ENCODE results near the gene AGTPBP1. TPM values are rescaled to one million over a fixed set of nuclear protein-coding genes. Genes with fewer than 3 reads are reported as not detected.

The AGTPBP1 gene
- total and polyA plus RNA-seq, 9 donors, result 3.7 to 17.3 (median 11.8) TPM

DNA sequence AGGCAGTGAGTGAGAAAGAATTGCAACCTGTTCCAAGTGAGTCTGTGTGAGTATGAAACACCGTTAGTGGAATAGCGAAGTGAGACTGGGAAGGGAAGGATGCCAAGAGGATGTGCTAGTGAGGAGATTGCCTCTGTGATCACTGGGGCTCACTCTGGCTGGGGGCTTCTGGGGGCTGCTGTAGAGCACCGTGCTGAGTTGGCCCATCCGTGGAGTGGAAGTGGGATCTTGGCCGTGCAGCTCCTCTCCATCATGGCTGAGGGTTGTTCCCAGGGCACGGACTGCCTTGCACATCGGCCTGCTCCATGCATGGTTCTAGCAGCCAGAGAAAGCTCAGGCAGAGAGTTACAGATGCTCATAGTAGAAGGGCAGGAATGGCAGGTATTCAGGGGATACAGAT lies 236.1 kb downstream of the AGTPBP1 start:
- no peak for TF ChIP-seq EP300 (IDR thresholded peaks at IDR 0.05)
- TF ChIP-seq, protein P1, sequence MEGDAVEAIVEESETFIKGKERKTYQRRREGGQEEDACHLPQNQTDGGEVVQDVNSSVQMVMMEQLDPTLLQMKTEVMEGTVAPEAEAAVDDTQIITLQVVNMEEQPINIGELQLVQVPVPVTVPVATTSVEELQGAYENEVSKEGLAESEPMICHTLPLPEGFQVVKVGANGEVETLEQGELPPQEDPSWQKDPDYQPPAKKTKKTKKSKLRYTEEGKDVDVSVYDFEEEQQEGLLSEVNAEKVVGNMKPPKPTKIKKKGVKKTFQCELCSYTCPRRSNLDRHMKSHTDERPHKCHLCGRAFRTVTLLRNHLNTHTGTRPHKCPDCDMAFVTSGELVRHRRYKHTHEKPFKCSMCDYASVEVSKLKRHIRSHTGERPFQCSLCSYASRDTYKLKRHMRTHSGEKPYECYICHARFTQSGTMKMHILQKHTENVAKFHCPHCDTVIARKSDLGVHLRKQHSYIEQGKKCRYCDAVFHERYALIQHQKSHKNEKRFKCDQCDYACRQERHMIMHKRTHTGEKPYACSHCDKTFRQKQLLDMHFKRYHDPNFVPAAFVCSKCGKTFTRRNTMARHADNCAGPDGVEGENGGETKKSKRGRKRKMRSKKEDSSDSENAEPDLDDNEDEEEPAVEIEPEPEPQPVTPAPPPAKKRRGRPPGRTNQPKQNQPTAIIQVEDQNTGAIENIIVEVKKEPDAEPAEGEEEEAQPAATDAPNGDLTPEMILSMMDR (IDR thresholded peaks at IDR 0.05), result no peak
- no peak for TF ChIP-seq POLR2A (IDR thresholded peaks at IDR 0.05)
- H3K9me3 ChIP-seq, result no peaks in the 10 kb centered on the region
- no peaks in the 10 kb centered on the region for H3K27me3 ChIP-seq
- H3K4me1 ChIP-seq (ENCODE audit: insufficient read depth), result no peaks in the 10 kb centered on the region
- H3K27ac ChIP-seq, result no peak overlapping the region
- H3K4me3 ChIP-seq, result no peak overlapping the region
- 79 to 86% (median 84%) methylated on average over 7 of the region's 7 CpGs for WGBS, 3 donors
- intact Hi-C loops (cut with DNase I), result no loop called here
- H3K36me3 ChIP-seq, result no peaks in the 10 kb centered on the region
- no peak for DNase-seq

GRCh38 chr9:85502815-85503655 lies 238.7 kb downstream of the AGTPBP1 start:
- intact Hi-C loops (cut with DNase I), result no loop called here
- Histone ChIP-seq H3K36me3 (no peaks in the 10 kb centered on the region), H3K4me3 (no peak overlapping the region), H3K4me1 (ENCODE audit: insufficient read depth) (no peaks in the 10 kb centered on the region), H3K27me3 (no peaks in the 10 kb centered on the region), H3K27ac (no peak overlapping the region), H3K9me3 (no peaks in the 10 kb centered on the region)
- WGBS, 3 donors, result 91 to 94% (median 93%) methylated on average over 4 of the region's 4 CpGs
- DNase-seq, result no peak
- no peak for TF ChIP-seq POLR2A (IDR thresholded peaks at IDR 0.05)
- TF ChIP-seq, protein P1 (IDR thresholded peaks at IDR 0.05), result no peak
- no peak for TF ChIP-seq EP300 (IDR thresholded peaks at IDR 0.05)

- Histone ChIP-seq H3K27me3 (no peaks in the 10 kb centered on the region), H3K4me1 (ENCODE audit: insufficient read depth) (no peaks in the 10 kb centered on the region), H3K27ac (no peak overlapping the region), H3K4me3 (no peak overlapping the region), H3K9me3 (no peaks in the 10 kb centered on the region), H3K36me3 (no peaks in the 10 kb centered on the region)
- no peak for DNase-seq
- 55 to 87% (median 84%) methylated on average over 1 of the region's 1 CpG for WGBS, 3 donors
- no peak for TF ChIP-seq EP300 (IDR thresholded peaks at IDR 0.05)
- no peak for TF ChIP-seq POLR2A (IDR thresholded peaks at IDR 0.05)
- TF ChIP-seq, protein P1 (IDR thresholded peaks at IDR 0.05), result no peak
- intact Hi-C loops (cut with DNase I), result no loop called here
Observed at GRCh38 chr9:85501882-85502281, 239.9 kb downstream of the AGTPBP1 start.

DNA sequence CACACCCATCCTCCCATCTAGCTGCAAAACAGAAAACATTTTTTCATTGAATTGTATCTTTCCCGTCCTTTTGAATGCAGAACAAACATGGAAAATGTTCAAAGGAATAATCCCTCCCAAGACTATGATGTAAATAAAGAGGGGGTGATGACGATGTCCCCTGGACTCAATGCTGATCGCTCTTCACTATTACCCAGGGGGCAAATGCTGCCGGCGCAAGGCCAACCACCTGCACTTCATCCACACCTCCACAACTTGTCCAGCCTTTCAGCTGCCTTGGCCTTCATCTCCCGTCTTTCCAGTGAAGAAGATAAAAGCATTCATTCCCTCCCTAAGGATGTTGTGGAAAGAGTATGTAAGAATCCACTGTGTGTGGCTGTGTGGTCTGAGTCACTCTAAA lies 240.3 kb downstream of the AGTPBP1 start:
- Histone ChIP-seq H3K27me3 (no peaks in the 10 kb centered on the region), H3K9me3 (no peaks in the 10 kb centered on the region), H3K4me1 (ENCODE audit: insufficient read depth) (no peaks in the 10 kb centered on the region), H3K36me3 (no peaks in the 10 kb centered on the region), H3K4me3 (no peak overlapping the region), H3K27ac (no peak overlapping the region)
- TF ChIP-seq, protein P1 (IDR thresholded peaks at IDR 0.05), result no peak
- no peak for TF ChIP-seq EP300 (IDR thresholded peaks at IDR 0.05)
- TF ChIP-seq POLR2A (IDR thresholded peaks at IDR 0.05), result no peak
- intact Hi-C loops (cut with DNase I), result no loop called here
- WGBS, 3 donors, result 15 to 30% (median 19%) methylated on average over 6 of the region's 6 CpGs
- no peak for DNase-seq

Other genes with a start within 250 kb of the AGTPBP1 start
- 10 to 100 TPM; 10.6 to 25.5 (median 22.7) TPM for gene NAA35, start 199.2 kb upstream of the AGTPBP1 start, total RNA-seq
- gene NAA35, start 199.2 kb upstream of the AGTPBP1 start, polyA plus RNA-seq, result 10 to 100 TPM; 10.6 to 15.7 TPM